Stomach (tissue), 9 donors: ENCODE results near the gene ZFAND6. TPM values are rescaled to one million over a fixed set of nuclear protein-coding genes. Genes with fewer than 3 reads are reported as not detected.
"Not testable (repeated sequence)": the region's sequence is repeated elsewhere in the genome, so short reads cannot be mapped to it uniquely, and the experiment has no call there.

Experiments
- DNase-seq, 2 donors: peaks; one replicate each; pipeline versions ENCODE4 v3.0.0 to v3.0.0-alpha.2; 2013 to 2019
- H3K27ac ChIP-seq, 5 donors: fragments of 200-600 bp in 4 of 5; sonication (generic) in 4 of 5; one replicate each; pipeline ENCODE4 v1.5.1; 2013 to 2019; ENCODE audit warnings: mild to moderate bottlenecking in 1 of 5, moderate library complexity in 1 of 5
- H3K27me3 ChIP-seq, 3 donors: fragments of 200-600 bp; sonication (generic); one replicate each; pipeline ENCODE4 v1.5.1; 2017 to 2019; ENCODE audit warnings: mixed run types in 1 of 3
- H3K36me3 ChIP-seq, 4 donors: fragments of 200-600 bp; sonication (generic); 1 replicate in 3 of 4; 2 replicates in 1 of 4; pipeline ENCODE4 v1.5.1; 2016 to 2019
- H3K4me1 ChIP-seq, 4 donors: fragments of 200-600 bp; sonication (generic); one replicate each; pipeline ENCODE4 v1.5.1; 2016 to 2019
- H3K4me3 ChIP-seq, 4 donors: fragments of 200-600 bp; sonication (generic) in 3 of 4; one replicate each; pipeline ENCODE4 v1.5.1; 2016 to 2019; ENCODE audit warnings: mild to moderate bottlenecking in 1 of 4
- H3K9me3 ChIP-seq, 4 donors: fragments of 200-600 bp; sonication (generic); one replicate each; pipeline ENCODE4 v1.5.1; 2016 to 2019
- EP300 ChIP-seq: sonication (generic); formaldehyde crosslinking; IDR thresholded peaks from one replicate; pipeline ENCODE4 v1.6.1; 2017; ENCODE audit warnings: antibody characterized with exemption
- POLR2A ChIP-seq, 4 donors: fragments of 450-650 bp; IDR thresholded peaks; one replicate each; pipeline ENCODE4 v1.6.1; 2016; ENCODE audit warnings: antibody characterized with exemption in 4 of 4, control low read depth in 2 of 4, mild to moderate bottlenecking in 1 of 4, moderate library complexity in 1 of 4
- POLR2AphosphoS5 ChIP-seq, 3 donors: sonication (generic); formaldehyde crosslinking; IDR thresholded peaks; one replicate each; pipeline ENCODE4 v1.6.1; 2016; ENCODE audit warnings: antibody characterized with exemption in 3 of 3
- WGBS, 5 donors: extraction: QIAGEN DNeasy Blood & Tissue Kit in 3 of 5; methylation state at CpG; one replicate each; pipeline versions ENCODE4 v1.1.5 to v1.1.7; 2013 to 2018; 5-methylcytosine and 5-hydroxymethylcytosine counted together
- intact Hi-C: fragments of 100-400 bp; cut with DNase I; formaldehyde crosslinking; loops from one replicate; pipeline ENCODE4 v1.15.1; 2023; ENCODE audit warnings: low total_unique reads
- polyA plus RNA-seq, 3 donors: library from polyadenylated mRNA; stranded (reverse); fragments of 200-250 nt; gene quantifications; one replicate each; pipeline ENCODE4 v1.2.3, GENCODE V29; 2013
- total RNA-seq, 5 donors: library from RNA; depleted of rRNA; stranded (reverse); fragments of >200 nt; gene quantifications; one replicate each; pipeline versions ENCODE4 v1.1.0 to v1.2.3, GENCODE V29; 2014 to 2016
- TF ChIP-seq, protein P1 (sequence below), 7 experiments: fragments of 450-650 bp in 4 of 7; fragments of 200-600 bp in 3 of 7; sonication (generic) in 3 of 7; IDR thresholded peaks; one replicate each; pipeline ENCODE4 v1.5.1; 2016 to 2019; ENCODE audit warnings: antibody characterized with exemption in 7 of 7, control low read depth in 2 of 7, mild to moderate bottlenecking in 1 of 7
- donor health status: healthy with polysubstance abuse.
- donor health status: Bipolar disorder and iron deficiency.
- donor health status: healthy.

ZFAND6 gene
- total and polyA plus RNA-seq, 8 donors: 12.2 to 271 (median 66.4) TPM

DNA sequence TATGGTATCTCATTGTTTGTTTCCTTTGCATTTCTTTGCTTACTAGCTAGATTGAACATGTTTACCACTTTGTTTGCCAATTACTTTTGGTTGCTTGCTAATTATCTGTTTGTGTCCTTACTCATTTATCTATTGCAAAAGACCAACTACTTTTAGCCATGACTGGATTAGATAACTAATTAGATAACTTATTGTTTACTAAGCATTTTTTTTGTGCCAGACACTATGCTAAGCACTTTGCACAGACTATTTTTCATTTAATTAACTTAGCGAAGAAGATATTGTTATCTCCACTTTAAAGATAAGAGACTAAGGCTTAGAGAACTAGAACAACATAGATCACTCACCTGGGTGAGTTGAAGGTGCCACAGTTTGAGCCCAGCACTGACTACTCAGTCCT is 16.9 kb upstream of the ZFAND6 start:
- TF ChIP-seq POLR2AphosphoS5 (IDR thresholded peaks at IDR 0.05) (no peak), POLR2A (IDR thresholded peaks at IDR 0.05) (no peak), EP300 (no peak)
- TF ChIP-seq, protein P1, sequence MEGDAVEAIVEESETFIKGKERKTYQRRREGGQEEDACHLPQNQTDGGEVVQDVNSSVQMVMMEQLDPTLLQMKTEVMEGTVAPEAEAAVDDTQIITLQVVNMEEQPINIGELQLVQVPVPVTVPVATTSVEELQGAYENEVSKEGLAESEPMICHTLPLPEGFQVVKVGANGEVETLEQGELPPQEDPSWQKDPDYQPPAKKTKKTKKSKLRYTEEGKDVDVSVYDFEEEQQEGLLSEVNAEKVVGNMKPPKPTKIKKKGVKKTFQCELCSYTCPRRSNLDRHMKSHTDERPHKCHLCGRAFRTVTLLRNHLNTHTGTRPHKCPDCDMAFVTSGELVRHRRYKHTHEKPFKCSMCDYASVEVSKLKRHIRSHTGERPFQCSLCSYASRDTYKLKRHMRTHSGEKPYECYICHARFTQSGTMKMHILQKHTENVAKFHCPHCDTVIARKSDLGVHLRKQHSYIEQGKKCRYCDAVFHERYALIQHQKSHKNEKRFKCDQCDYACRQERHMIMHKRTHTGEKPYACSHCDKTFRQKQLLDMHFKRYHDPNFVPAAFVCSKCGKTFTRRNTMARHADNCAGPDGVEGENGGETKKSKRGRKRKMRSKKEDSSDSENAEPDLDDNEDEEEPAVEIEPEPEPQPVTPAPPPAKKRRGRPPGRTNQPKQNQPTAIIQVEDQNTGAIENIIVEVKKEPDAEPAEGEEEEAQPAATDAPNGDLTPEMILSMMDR (IDR thresholded peaks at IDR 0.05): no peak
- Histone ChIP-seq H3K36me3 (no peaks in the 10 kb centered on the region), H3K4me1 (no peaks in the 10 kb centered on the region), H3K4me3 (no peak overlapping the region), H3K9me3 (no peaks in the 10 kb centered on the region), H3K27me3 (no peaks in the 10 kb centered on the region), H3K27ac (no peak overlapping the region)
- WGBS, 5 donors: 20 to 43% (median 34%) methylated on average over 1 of the region's 1 CpG
- intact Hi-C loops: no loop called here
- DNase-seq: no peak

DNA sequence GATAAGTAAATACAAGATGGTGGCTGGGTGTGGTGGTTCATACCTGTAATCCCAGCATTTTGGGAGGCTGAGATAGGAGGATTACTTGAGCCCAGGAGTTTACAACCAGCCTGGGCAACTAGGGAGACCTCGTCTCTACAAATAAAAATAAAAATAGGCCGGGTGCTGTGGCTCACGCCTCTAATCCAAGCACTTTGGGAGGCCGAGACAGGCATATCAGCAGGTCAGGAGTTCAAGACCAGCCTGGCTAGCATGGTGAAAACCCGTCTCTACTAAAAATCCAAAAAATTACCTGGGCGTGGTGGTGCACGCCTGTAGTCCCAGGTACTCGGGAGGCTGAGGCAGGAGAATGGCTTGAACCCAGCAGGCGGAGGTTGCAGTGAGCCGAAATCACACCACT is 14.3 kb upstream of the ZFAND6 start:
- H3K27me3 ChIP-seq, H3K27ac ChIP-seq, DNase-seq, H3K36me3 ChIP-seq, H3K9me3 ChIP-seq, H3K4me1 ChIP-seq, intact Hi-C loops, H3K4me3 ChIP-seq: not testable (repeated sequence)
- 89 to 97% (median 96%) methylated on average over 7 to 10 of the region's 10 CpGs for WGBS, 5 donors

DNA sequence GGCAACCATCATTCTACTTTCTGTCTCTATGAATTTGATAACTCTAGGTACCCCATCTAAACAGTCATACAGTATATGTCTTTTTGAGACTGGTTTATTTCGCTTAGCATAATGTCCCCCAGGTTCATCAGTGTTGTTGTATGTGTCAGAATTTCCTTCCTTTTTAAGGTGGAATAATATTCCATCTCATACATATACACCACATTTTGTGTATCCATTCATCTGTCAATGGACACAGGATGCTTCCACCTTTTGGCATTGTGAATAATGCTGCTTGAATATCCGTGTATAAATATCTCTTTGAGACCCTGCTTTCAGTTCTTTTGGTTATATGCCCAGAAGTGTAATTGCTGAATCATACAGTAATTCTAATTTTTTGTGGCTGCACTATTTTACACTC is 10.4 kb upstream of the ZFAND6 start:
- no peak overlapping the region for H3K4me3 ChIP-seq
- 48 to 73% (median 64%) methylated on average over 2 of the region's 2 CpGs for WGBS, 5 donors
- no peaks in the 10 kb centered on the region for H3K9me3 ChIP-seq
- no peak overlapping the region for H3K27ac ChIP-seq
- no peaks in the 10 kb centered on the region for H3K27me3 ChIP-seq
- no peaks in the 10 kb centered on the region for H3K4me1 ChIP-seq
- intact Hi-C loops: no loop called here
- H3K36me3 ChIP-seq: no peaks in the 10 kb centered on the region
- no peak for DNase-seq
- TF ChIP-seq POLR2AphosphoS5 (IDR thresholded peaks at IDR 0.05) (no peak), POLR2A (IDR thresholded peaks at IDR 0.05) (no peak), EP300 (no peak)
- TF ChIP-seq, protein P1 (IDR thresholded peaks at IDR 0.05): no peak

DNA sequence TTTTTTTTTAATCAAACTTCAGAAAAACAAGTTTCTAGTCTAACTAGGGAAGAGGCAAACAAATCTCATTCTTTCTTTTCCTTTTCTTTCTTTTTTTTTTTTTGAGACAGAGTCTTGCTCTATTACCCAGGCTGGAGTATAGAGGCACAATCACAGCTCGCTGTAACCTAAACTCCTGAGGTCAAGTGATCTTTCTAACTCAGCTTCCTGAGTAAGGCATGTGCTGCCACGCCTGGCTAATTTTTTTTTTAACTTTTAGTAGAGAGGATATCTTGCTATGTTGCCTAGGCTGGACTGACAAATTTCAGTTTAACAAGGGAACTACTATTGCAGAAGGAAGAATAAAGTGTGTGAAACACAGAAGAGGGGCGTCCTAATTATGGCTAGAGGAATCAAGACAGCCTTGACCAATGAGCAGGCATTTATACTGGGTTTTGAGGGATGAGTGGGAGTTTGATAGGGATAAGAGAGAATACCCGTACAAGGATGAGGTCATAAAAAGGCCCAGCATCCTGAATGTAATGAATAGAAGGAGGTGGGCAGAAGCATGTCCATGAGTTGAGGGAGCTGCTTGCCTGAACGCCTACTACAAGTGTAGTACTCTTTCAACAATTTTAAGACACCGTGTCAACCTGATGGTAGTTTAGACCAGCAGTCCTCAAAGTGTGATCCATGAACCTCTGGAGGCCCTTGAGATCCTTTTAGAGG is 6.7 kb upstream of the ZFAND6 start:
- Histone ChIP-seq H3K27me3 (no peaks in the 10 kb centered on the region), H3K27ac (no peak overlapping the region), H3K36me3 (no peaks in the 10 kb centered on the region), H3K4me3 (no peak overlapping the region), H3K4me1 (no peaks in the 10 kb centered on the region), H3K9me3 (no peaks in the 10 kb centered on the region)
- TF ChIP-seq POLR2AphosphoS5 (IDR thresholded peaks at IDR 0.05): no peak
- TF ChIP-seq EP300: no peak
- TF ChIP-seq, protein P1 (IDR thresholded peaks at IDR 0.05): no peak
- no peak for TF ChIP-seq POLR2A (IDR thresholded peaks at IDR 0.05)
- intact Hi-C loops: no loop called here
- WGBS, 5 donors: 72 to 76% (median 72%) methylated on average over 6 of the region's 6 CpGs
- DNase-seq: no peak

DNA sequence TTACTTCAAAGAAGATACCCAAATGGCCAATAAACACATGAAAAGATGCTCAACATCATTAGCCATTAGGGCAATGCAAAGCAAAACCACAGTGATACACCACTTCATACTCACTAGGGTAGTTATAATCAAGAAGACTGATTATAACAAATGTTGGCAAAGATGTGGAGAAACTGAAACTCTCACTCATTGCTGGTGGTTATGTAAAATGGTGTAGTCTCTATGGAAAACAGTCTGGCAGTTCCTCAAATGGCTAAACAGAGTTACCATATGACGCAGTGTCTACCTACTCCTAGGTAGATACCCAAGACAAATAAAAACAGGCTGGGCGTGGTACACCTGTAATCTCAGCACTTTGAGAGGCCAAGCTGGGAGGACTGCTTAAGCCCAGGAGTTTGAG is 3.5 kb upstream of the ZFAND6 start:
- intact Hi-C loops: no loop called here
- H3K27me3 ChIP-seq: no peaks in the 10 kb centered on the region
- no peaks in the 10 kb centered on the region for H3K9me3 ChIP-seq
- no peaks in the 10 kb centered on the region for H3K36me3 ChIP-seq
- H3K4me1 ChIP-seq: peaks cover 7 to 14% (median 13%) of the 10 kb centered on the region in 4 donors
- WGBS, 5 donors: 40 to 61% (median 56%) methylated on average over 2 of the region's 2 CpGs
- no peak overlapping the region for H3K27ac ChIP-seq
- DNase-seq: no peak
- H3K4me3 ChIP-seq: no peak overlapping the region
- TF ChIP-seq POLR2A (IDR thresholded peaks at IDR 0.05): no peak
- TF ChIP-seq, protein P1 (IDR thresholded peaks at IDR 0.05): no peak
- TF ChIP-seq EP300: no peak
- TF ChIP-seq POLR2AphosphoS5 (IDR thresholded peaks at IDR 0.05): no peak
